SK-N-SH treated with all-trans-retinoic acid at 6 μM for 48 hours (cell line): ENCODE results near the gene CTSA.

Source experiments
- ATAC-seq: fragments of 200-7000 bp; cut with Tn5 transposase; 3 replicates; pipeline ENCODE4 v1.9.1; 2020; ENCODE audit warnings: mild to moderate bottlenecking, moderate library complexity
- ARNTL ChIP-seq: fragments of 450-650 bp; formaldehyde crosslinking; IDR thresholded peaks from 2 replicates; pipeline ENCODE4 v1.5.0; 2020; ENCODE audit warnings: low read depth, mild to moderate bottlenecking, moderate library complexity, borderline replicate concordance
- CSDC2 ChIP-seq: fragments of 250-450 bp; sonication (Bioruptor Pico); IDR thresholded peaks from 2 replicates; pipeline ENCODE4 v1.5.0; 2020; ENCODE audit warnings: mild to moderate bottlenecking, moderate library complexity
- ESRRG ChIP-seq: fragments of 250-450 bp; sonication (Bioruptor Pico); IDR thresholded peaks from 2 replicates; pipeline ENCODE4 v1.6.1; 2021; ENCODE audit warnings: mild to moderate bottlenecking
- GLIS3 ChIP-seq: fragments of 250-450 bp; sonication (Bioruptor Pico); IDR thresholded peaks from 2 replicates; pipeline ENCODE4 v1.5.0; 2020; ENCODE audit warnings: mild to moderate bottlenecking, moderate library complexity
- ISL1 ChIP-seq: fragments of 250-450 bp; sonication (Bioruptor Pico); IDR thresholded peaks from 2 replicates; pipeline ENCODE4 v2.1.2; 2022; ENCODE audit warnings: mild to moderate bottlenecking, moderate library complexity
- OSR1 ChIP-seq: fragments of 250-450 bp; sonication (Bioruptor Pico); IDR thresholded peaks from 2 replicates; pipeline ENCODE4 v1.8.0; 2022; ENCODE audit warnings: moderate library complexity, mild to moderate bottlenecking, inconsistent platforms
- PPARA ChIP-seq: fragments of 250-450 bp; sonication (Bioruptor Pico); IDR thresholded peaks from 2 replicates; pipeline ENCODE4 v1.5.0; 2020; ENCODE audit warnings: mild to moderate bottlenecking, borderline replicate concordance
- RARB ChIP-seq: fragments of 250-450 bp; sonication (Bioruptor Pico); IDR thresholded peaks from 2 replicates; pipeline ENCODE4 v1.8.0; 2021; ENCODE audit warnings: mild to moderate bottlenecking, moderate library complexity
- SNAI2 ChIP-seq: fragments of 250-450 bp; sonication (Bioruptor Pico); IDR thresholded peaks from 2 replicates; pipeline ENCODE4 v1.5.0; 2020; ENCODE audit warnings: mild to moderate bottlenecking, moderate library complexity
- TCF4 ChIP-seq: fragments of 250-450 bp; sonication (Bioruptor Pico); IDR thresholded peaks from 2 replicates; pipeline ENCODE4 v1.8.0; 2021; ENCODE audit warnings: mild to moderate bottlenecking, moderate library complexity, borderline replicate concordance
- TOX ChIP-seq: fragments of 250-450 bp; sonication (Bioruptor Pico); IDR thresholded peaks from 2 replicates; pipeline ENCODE4 v1.8.0; 2021; ENCODE audit warnings: mild to moderate bottlenecking, moderate library complexity, borderline replicate concordance
- ZC3H10 ChIP-seq: fragments of 250-450 bp; sonication (Bioruptor Pico); IDR thresholded peaks from 2 replicates; pipeline ENCODE4 v1.5.1; 2021; ENCODE audit warnings: mild to moderate bottlenecking, moderate library complexity
- ZFP3 ChIP-seq: fragments of 250-450 bp; sonication (Bioruptor Pico); IDR thresholded peaks from 2 replicates; pipeline ENCODE4 v1.5.0; 2020; ENCODE audit warnings: mild to moderate bottlenecking, moderate library complexity
- ZNF70 ChIP-seq: fragments of 450-650 bp; formaldehyde crosslinking; IDR thresholded peaks from 2 replicates; pipeline ENCODE4 v1.5.0; 2020; ENCODE audit warnings: mild to moderate bottlenecking, moderate library complexity
- ZNF8 ChIP-seq: fragments of 450-650 bp; formaldehyde crosslinking; IDR thresholded peaks from 2 replicates; pipeline ENCODE4 v1.5.0; 2020; ENCODE audit warnings: mild to moderate bottlenecking, moderate library complexity
- TF ChIP-seq, protein P1 (sequence below): fragments of 250-450 bp; sonication (Bioruptor Pico); IDR thresholded peaks from 2 replicates; pipeline ENCODE4 v1.5.1; 2021; ENCODE audit warnings: mild to moderate bottlenecking, moderate library complexity
- TF ChIP-seq, protein P2 (sequence below): fragments of 250-450 bp; sonication (Bioruptor Pico); IDR thresholded peaks from 2 replicates; pipeline ENCODE4 v1.8.0; 2020; ENCODE audit warnings: mild to moderate bottlenecking, moderate library complexity, borderline replicate concordance
- TF ChIP-seq, protein P3 (sequence below): fragments of 250-450 bp; sonication (Bioruptor Pico); IDR thresholded peaks from 2 replicates; pipeline ENCODE4 v1.5.1; 2020; ENCODE audit warnings: low read depth, mild to moderate bottlenecking, moderate library complexity
- TF ChIP-seq, protein P4 (sequence below): fragments of 250-450 bp; sonication (Bioruptor Pico); IDR thresholded peaks from 2 replicates; pipeline ENCODE4 v1.5.0; 2020; ENCODE audit warnings: mild to moderate bottlenecking, moderate library complexity
- TF ChIP-seq, protein P5 (sequence below): fragments of 250-450 bp; sonication (Bioruptor Pico); IDR thresholded peaks from 2 replicates; pipeline ENCODE4 v1.8.0; 2021; ENCODE audit warnings: low read depth, mild to moderate bottlenecking, moderate library complexity, borderline replicate concordance

The CTSA gene

DNA sequence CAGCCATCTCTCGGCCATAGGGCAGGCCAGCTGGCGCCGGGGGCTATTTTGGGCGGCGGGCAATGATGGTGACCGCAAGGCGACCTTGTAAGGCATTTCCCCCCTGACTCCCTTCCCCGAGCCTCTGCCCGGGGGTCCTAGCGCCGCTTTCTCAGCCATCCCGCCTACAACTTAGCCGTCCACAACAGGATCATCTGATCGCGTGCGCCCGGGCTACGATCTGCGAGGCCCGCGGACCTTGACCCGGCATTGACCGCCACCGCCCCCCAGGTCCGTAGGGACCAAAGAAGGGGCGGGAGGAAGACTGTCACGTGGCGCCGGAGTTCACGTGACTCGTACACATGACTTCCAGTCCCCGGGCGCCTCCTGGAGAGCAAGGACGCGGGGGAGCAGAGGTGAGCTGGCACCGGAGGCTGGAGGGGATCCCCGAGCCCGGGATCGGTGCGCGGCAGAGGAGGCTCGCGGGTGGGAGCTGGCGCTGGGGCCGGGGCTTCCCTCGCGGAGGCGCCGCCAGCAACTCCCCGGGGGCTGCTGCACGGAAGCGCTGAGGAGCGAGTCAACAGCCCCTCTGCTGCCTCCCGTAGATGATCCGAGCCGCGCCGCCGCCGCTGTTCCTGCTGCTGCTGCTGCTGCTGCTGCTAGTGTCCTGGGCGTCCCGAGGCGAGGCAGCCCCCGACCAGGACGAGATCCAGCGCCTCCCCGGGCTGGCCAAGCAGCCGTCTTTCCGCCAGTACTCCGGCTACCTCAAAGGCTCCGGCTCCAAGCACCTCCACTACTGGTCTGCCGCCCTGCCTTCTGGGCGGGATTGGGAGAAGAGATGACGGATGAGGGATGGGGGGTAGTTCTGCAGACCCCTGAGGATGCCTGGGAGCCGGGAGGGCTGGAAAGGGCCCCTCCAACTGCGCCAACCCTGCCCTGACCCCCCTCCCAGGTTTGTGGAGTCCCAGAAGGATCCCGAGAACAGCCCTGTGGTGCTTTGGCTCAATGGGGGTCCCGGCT lies at the start of gene CTSA, which contains the start of gene NEURL2:
Gene CTSA, plus strand, starts transcription at position 351 of the 999 bp plus-strand sequence. Its CDS starts 234 bp downstream, at position 585.
Gene NEURL2, minus strand, starts transcription at position 224 of the 999 bp plus-strand sequence. Its CDS starts 217 bp downstream, at position 7.
- peak; percentile 80 for ATAC-seq
- TF ChIP-seq ZFP3 (CRISPR knock-in tag) (0 out of 2 replicates have a peak, but pooled peaks have one; percentile 8), GLIS3 (0 out of 2 replicates have a peak, but pooled peaks have one; percentile 24), ZNF70 (CRISPR knock-in tag) (no peak)
- TF ChIP-seq, protein P1, sequence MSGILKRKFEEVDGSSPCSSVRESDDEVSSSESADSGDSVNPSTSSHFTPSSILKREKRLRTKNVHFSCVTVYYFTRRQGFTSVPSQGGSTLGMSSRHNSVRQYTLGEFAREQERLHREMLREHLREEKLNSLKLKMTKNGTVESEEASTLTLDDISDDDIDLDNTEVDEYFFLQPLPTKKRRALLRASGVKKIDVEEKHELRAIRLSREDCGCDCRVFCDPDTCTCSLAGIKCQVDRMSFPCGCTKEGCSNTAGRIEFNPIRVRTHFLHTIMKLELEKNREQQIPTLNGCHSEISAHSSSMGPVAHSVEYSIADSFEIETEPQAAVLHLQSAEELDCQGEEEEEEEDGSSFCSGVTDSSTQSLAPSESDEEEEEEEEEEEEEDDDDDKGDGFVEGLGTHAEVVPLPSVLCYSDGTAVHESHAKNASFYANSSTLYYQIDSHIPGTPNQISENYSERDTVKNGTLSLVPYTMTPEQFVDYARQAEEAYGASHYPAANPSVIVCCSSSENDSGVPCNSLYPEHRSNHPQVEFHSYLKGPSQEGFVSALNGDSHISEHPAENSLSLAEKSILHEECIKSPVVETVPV = no peak
- TF ChIP-seq, protein P2, sequence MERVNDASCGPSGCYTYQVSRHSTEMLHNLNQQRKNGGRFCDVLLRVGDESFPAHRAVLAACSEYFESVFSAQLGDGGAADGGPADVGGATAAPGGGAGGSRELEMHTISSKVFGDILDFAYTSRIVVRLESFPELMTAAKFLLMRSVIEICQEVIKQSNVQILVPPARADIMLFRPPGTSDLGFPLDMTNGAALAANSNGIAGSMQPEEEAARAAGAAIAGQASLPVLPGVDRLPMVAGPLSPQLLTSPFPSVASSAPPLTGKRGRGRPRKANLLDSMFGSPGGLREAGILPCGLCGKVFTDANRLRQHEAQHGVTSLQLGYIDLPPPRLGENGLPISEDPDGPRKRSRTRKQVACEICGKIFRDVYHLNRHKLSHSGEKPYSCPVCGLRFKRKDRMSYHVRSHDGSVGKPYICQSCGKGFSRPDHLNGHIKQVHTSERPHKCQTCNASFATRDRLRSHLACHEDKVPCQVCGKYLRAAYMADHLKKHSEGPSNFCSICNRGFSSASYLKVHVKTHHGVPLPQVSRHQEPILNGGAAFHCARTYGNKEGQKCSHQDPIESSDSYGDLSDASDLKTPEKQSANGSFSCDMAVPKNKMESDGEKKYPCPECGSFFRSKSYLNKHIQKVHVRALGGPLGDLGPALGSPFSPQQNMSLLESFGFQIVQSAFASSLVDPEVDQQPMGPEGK (CRISPR knock-in tag) = peak; percentile 78

DNA sequence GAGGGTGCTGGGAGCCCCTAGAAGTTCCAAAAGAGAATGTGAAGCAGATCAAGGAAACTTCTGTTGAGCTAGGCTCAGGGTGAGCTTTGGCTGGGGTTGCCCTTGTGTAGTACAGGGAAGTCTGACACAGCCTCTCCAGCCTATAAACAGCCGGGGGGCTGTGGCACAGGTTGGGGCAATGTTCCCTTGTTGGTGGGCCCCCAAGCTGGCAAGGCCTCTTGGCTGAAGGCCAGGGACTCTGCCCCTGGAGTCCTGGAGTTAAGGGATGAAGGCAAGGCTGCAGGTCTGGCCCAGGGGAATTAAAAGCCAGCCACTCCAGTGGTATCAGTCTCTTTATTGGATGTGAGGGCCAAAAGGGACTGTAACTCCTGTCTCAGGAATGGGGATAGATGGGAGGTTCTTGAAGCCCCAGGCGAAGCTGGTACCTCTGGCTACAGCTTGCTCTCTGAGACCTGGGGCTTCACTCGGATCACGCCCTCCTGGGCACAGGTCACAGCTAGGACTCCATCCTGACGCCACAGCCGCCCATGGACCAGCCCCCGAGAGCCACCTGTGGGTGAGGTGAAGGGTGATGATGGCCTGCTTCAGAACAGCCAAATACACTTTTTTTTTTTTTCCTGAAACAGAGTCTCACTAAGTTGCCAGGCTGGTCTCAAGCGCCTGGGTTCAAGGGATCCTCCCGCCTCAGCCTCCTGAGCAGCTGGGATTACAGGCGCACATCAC lies 49.6 kb upstream of the CTSA start:
- ATAC-seq = no peak
- TF ChIP-seq TOX (CRISPR knock-in tag) (no peak), SNAI2 (no peak), ESRRG (CRISPR knock-in tag) (no peak), RARB (CRISPR knock-in tag) (no peak), ARNTL (CRISPR knock-in tag) (no peak), OSR1 (CRISPR knock-in tag) (no peak), GLIS3 (no peak), PPARA (CRISPR knock-in tag) (no peak), CSDC2 (CRISPR knock-in tag) (no peak), ZC3H10 (no peak), ZNF70 (CRISPR knock-in tag) (no peak), TCF4 (CRISPR knock-in tag) (no peak), ZNF8 (CRISPR knock-in tag) (no peak), ZFP3 (CRISPR knock-in tag) (no peak), ISL1 (CRISPR knock-in tag) (no peak)
- TF ChIP-seq, protein P3, sequence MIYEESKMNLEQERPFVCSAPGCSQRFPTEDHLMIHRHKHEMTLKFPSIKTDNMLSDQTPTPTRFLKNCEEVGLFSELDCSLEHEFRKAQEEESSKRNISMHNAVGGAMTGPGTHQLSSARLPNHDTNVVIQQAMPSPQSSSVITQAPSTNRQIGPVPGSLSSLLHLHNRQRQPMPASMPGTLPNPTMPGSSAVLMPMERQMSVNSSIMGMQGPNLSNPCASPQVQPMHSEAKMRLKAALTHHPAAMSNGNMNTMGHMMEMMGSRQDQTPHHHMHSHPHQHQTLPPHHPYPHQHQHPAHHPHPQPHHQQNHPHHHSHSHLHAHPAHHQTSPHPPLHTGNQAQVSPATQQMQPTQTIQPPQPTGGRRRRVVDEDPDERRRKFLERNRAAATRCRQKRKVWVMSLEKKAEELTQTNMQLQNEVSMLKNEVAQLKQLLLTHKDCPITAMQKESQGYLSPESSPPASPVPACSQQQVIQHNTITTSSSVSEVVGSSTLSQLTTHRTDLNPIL (CRISPR knock-in tag) = no peak
- TF ChIP-seq, protein P2 (CRISPR knock-in tag) = no peak
- TF ChIP-seq, protein P4, sequence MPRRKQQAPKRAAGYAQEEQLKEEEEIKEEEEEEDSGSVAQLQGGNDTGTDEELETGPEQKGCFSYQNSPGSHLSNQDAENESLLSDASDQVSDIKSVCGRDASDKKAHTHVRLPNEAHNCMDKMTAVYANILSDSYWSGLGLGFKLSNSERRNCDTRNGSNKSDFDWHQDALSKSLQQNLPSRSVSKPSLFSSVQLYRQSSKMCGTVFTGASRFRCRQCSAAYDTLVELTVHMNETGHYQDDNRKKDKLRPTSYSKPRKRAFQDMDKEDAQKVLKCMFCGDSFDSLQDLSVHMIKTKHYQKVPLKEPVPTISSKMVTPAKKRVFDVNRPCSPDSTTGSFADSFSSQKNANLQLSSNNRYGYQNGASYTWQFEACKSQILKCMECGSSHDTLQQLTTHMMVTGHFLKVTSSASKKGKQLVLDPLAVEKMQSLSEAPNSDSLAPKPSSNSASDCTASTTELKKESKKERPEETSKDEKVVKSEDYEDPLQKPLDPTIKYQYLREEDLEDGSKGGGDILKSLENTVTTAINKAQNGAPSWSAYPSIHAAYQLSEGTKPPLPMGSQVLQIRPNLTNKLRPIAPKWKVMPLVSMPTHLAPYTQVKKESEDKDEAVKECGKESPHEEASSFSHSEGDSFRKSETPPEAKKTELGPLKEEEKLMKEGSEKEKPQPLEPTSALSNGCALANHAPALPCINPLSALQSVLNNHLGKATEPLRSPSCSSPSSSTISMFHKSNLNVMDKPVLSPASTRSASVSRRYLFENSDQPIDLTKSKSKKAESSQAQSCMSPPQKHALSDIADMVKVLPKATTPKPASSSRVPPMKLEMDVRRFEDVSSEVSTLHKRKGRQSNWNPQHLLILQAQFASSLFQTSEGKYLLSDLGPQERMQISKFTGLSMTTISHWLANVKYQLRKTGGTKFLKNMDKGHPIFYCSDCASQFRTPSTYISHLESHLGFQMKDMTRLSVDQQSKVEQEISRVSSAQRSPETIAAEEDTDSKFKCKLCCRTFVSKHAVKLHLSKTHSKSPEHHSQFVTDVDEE (CRISPR knock-in tag) = no peak
- TF ChIP-seq, protein P1 = no peak
- TF ChIP-seq, protein P5, sequence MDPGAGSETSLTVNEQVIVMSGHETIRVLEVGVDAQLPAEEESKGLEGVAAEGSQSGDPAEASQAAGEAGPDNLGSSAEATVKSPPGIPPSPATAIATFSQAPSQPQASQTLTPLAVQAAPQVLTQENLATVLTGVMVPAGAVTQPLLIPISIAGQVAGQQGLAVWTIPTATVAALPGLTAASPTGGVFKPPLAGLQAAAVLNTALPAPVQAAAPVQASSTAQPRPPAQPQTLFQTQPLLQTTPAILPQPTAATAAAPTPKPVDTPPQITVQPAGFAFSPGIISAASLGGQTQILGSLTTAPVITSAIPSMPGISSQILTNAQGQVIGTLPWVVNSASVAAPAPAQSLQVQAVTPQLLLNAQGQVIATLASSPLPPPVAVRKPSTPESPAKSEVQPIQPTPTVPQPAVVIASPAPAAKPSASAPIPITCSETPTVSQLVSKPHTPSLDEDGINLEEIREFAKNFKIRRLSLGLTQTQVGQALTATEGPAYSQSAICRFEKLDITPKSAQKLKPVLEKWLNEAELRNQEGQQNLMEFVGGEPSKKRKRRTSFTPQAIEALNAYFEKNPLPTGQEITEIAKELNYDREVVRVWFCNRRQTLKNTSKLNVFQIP = no peak
- TF ChIP-seq, all 23 proteins: peak for 0
